Testis (tissue), 3 donors: ENCODE data around the gene GRK5. TPM values are rescaled to one million over a fixed set of nuclear protein-coding genes. Genes with fewer than 3 reads are reported as not detected.

ENCODE experiments used
- DNase-seq: peaks from one replicate; pipeline ENCODE4 v3.0.0-alpha.2; 2019
- H3K27ac ChIP-seq, 2 donors: fragments of 200-600 bp; sonication (generic); one replicate each; pipeline ENCODE4 v1.5.1; 2019
- H3K27me3 ChIP-seq: fragments of 200-600 bp; sonication (generic); one replicate; pipeline ENCODE4 v1.5.1; 2019
- H3K36me3 ChIP-seq: fragments of 200-600 bp; sonication (generic); one replicate; pipeline ENCODE4 v1.5.1; 2017; ENCODE audit warnings: low read depth; ENCODE audit errors: missing control alignments
- H3K4me1 ChIP-seq: fragments of 200-600 bp; sonication (generic); one replicate; pipeline ENCODE4 v1.5.1; 2019
- H3K4me3 ChIP-seq, 2 donors: fragments of 200-600 bp; sonication (generic); one replicate each; pipeline ENCODE4 v1.5.1; 2017 to 2019
- H3K9me3 ChIP-seq: fragments of 200-600 bp; sonication (generic); one replicate; pipeline ENCODE4 v1.5.1; 2017
- CTCF ChIP-seq, 3 experiments: fragments of 450-650 bp in 2 of 3; fragments of 200-600 bp in 1 of 3; sonication (generic) in 1 of 3; IDR thresholded peaks; one replicate each; pipeline ENCODE4 v1.5.1; 2016 to 2019; ENCODE audit warnings: antibody characterized with exemption in 3 of 3, mild to moderate bottlenecking in 2 of 3, moderate library complexity in 1 of 3
- POLR2A ChIP-seq: fragments of 450-650 bp; IDR thresholded peaks from one replicate; pipeline ENCODE4 v1.6.1; 2017; ENCODE audit warnings: antibody characterized with exemption, mild to moderate bottlenecking, moderate library complexity
- WGBS, 2 donors: methylation state at CpG; one replicate each; pipeline ENCODE4 v1.1.5; 2018; 5-methylcytosine and 5-hydroxymethylcytosine counted together
- intact Hi-C: fragments of 100-400 bp; cut with DNase I; formaldehyde crosslinking; loops from one replicate; pipeline ENCODE4 v1.15.1; 2023; ENCODE audit warnings: low total_unique reads
- polyA plus RNA-seq: library from polyadenylated mRNA; stranded (reverse); fragments of 350-450 nt; fragmentation: Illumina TruSeq; extraction: RNeasy Lipid Tissue Mini Kit (QIAGEN cat#74804); gene quantifications from one replicate; pipeline ENCODE4 v1.2.3, GENCODE V29; 2014; ENCODE audit warnings: low read depth, low replicate concordance; ENCODE audit not compliant: insufficient read depth
- total RNA-seq, 2 donors: library from RNA; depleted of rRNA; stranded (reverse); fragments of >200 nt; gene quantifications; one replicate each; pipeline ENCODE4 v1.2.3, GENCODE V29; 2016

Gene GRK5
- total and polyA plus RNA-seq, 3 donors from 2014 or later, result 4.5 to 10.3 (median 5.5) TPM

DNA sequence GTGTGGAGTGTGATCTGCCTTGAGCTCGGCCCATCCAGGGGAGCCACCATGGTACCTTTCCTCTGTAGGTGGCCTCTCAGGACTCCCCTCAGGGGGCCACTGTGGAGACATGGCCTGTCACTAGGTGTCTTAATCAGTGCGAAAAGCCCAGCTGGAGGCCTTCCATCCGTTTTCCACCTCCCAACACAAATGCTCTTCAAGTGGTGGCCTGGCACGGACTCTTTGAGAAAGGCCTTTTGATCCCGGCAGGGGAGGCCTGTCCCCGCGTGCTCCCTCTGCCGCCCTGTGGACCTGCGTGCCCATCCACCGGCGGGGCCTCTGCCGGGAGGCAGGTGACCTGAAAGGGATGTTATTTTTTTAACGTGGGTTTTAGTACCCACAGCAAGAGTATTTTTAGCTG lies 185.6 kb downstream of the GRK5 start:
- no peak for DNase-seq
- TF ChIP-seq POLR2A (no peak), CTCF (IDR thresholded peaks at IDR 0.05) (no peak)
- H3K27ac ChIP-seq, result no peak overlapping the region
- no peaks in the 10 kb centered on the region for H3K36me3 ChIP-seq
- no peaks in the 10 kb centered on the region for H3K4me1 ChIP-seq
- H3K27me3 ChIP-seq, result no peaks in the 10 kb centered on the region
- WGBS, 2 donors, result 84 to 91% methylated on average over 11 to 13 of the region's 13 CpGs
- H3K4me3 ChIP-seq, result no peak overlapping the region
- H3K9me3 ChIP-seq, result no peaks in the 10 kb centered on the region
- intact Hi-C loops, result no loop called here

DNA sequence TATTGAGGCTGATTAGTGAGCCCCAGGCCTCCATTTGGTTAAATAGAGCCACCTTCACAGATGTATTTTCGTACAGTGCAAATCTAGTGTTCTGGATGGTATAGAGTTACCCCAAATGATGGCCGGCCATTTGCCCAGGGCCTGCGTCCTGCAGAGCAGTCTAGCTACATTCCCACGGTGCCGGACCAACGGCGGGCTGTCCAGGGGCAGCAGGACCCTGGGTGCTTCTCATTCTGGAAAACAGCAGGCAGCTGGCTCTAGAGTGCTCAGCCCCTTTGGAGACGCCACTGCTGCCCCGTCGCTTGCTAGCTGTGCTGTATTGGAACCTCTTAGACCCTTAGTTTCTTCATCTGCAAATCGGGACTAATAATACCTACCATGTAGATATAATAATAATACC lies 186.1 kb downstream of the GRK5 start:
- no peaks in the 10 kb centered on the region for H3K4me1 ChIP-seq
- H3K36me3 ChIP-seq, result no peaks in the 10 kb centered on the region
- no peak for DNase-seq
- H3K27ac ChIP-seq, result no peak overlapping the region
- H3K4me3 ChIP-seq, result no peak overlapping the region
- intact Hi-C loops, result no loop called here
- H3K27me3 ChIP-seq, result no peaks in the 10 kb centered on the region
- TF ChIP-seq POLR2A (no peak), CTCF (IDR thresholded peaks at IDR 0.05) (no peak)
- WGBS, 2 donors, result 82 to 91% methylated on average over 11 of the region's 11 CpGs
- H3K9me3 ChIP-seq, result no peaks in the 10 kb centered on the region

GRCh38 chr10:119393845-119394244 lies 186.5 kb downstream of the GRK5 start:
- Histone ChIP-seq H3K27ac (no peak overlapping the region), H3K27me3 (no peaks in the 10 kb centered on the region), H3K36me3 (no peaks in the 10 kb centered on the region), H3K4me3 (no peak overlapping the region), H3K9me3 (no peaks in the 10 kb centered on the region), H3K4me1 (no peaks in the 10 kb centered on the region)
- intact Hi-C loops, result no loop called here
- 76 to 93% methylated on average over 4 of the region's 4 CpGs for WGBS, 2 donors
- no peak for DNase-seq
- no peak for TF ChIP-seq CTCF (IDR thresholded peaks at IDR 0.05)
- no peak for TF ChIP-seq POLR2A

DNA sequence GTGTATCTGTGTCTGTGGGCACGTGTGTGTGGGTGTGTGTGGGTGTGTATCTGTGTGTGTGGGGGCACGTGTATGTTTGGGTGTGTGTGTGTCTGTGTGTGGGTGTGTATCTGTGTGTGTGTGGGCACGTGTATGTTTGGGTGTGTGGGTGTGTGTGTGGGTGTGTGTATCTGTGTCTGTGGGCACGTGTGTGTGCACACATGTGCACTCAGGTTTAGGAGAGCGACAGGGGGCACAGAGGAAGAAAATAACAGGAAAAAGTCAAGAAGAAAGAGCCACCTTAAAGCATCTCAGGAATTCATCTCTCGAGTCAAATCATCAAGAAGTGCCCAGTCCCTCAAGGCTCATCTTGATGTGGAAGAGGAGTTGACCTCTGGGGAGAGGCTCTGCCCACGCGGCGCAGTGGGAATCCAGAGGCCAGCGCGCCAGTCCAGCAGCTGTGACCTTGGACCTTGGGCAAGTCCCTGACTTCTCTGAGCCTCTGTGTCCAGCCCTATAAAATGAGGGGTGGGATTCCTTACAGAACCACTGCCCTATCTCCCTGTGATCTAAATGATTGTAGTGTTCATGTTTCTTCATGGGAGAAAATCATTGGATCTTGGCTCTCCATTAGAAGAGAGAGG lies 187.4 kb downstream of the GRK5 start:
- Histone ChIP-seq H3K9me3 (no peaks in the 10 kb centered on the region), H3K27ac (peak overlapping the region in 1 of 2 donors; percentile 44), H3K36me3 (no peaks in the 10 kb centered on the region), H3K4me3 (no peak overlapping the region), H3K27me3 (no peaks in the 10 kb centered on the region), H3K4me1 (no peaks in the 10 kb centered on the region)
- WGBS, 2 donors, result 62 to 78% methylated on average over 9 to 10 of the region's 11 CpGs
- intact Hi-C loops, result no loop called here
- DNase-seq, result no peak
- TF ChIP-seq POLR2A (no peak), CTCF (IDR thresholded peaks at IDR 0.05) (no peak)
